SW 1271 (cell line): ENCODE data around the gene ZNF711.
A peak's percentile ranks its signal among the peaks of the same experiment; 100 is the strongest.
"Not testable (repeated sequence)": the region's sequence is repeated elsewhere in the genome, so short reads cannot be mapped to it uniquely, and the experiment has no call there.

Experiments used
- DNase-seq, 2 experiments: peaks; one replicate each; lab custom pipeline; 2025; lab: John Stamatoyannopoulos, UW

The ZNF711 gene

DNA sequence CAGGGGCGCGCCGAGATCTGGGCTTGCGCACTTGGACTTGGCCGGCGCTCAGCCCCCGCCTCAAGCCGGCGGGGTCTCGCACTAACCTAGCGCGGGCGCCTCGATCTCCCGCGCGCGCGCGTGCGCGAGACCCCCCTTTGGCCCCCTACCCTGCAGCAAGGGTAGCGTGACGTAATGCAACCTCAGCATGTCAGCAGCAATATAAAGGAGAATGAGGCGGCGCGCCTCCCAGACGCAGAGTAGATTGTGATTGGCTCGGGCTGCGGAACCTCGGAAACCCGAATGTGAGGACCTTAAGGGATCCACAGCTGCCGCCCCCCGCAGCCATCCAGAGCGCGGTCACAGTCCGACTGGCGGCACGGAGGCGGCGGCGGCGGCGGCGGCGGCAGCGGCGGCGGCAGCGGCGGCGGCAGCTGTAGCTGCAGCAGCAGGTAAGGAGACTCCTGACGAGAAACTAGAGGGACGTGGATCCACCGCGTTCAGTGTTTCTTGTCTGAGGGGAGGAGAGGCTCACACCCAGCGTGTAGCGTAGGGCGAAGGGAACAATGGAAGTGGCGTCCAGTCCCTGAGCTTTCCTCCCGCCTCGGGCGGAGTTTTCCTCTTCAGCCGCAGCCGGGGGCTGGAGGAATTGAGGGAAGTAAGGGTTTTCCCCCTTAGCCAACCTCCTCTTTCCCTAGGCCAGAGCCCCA, at the start of gene ZNF711, which contains the start of gene SATL1:
TSS of gene ZNF711 (plus strand) at position 231 of the 689 bp plus-strand sequence. CDS start 3,582 bp downstream, outside the sequence.
TSS of gene SATL1 (minus strand) at position 19 of the 689 bp plus-strand sequence. CDS start 134,811 bp downstream, outside the sequence.
- peak in 1 of 2 experiments; percentile 5 for DNase-seq

DNA sequence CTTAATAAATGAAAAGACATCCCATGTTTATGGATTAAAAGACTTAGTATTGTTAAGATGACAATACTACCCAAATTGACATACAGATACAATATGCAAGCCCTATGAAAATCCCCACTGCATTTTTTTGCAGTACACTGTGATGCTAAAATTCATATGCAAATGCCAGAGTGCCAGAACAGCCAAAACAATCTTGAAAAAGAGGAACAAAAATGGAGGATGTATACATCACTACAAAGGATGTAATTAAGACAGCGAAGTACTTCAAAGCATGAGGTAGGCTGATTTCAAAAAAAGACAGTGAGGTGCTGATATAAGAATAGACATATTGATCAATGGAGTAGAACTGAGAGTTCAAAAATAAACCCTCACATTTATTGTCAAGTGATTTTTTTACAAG, 47.5 kb upstream of the ZNF711 start:
- no peak for DNase-seq

DNA sequence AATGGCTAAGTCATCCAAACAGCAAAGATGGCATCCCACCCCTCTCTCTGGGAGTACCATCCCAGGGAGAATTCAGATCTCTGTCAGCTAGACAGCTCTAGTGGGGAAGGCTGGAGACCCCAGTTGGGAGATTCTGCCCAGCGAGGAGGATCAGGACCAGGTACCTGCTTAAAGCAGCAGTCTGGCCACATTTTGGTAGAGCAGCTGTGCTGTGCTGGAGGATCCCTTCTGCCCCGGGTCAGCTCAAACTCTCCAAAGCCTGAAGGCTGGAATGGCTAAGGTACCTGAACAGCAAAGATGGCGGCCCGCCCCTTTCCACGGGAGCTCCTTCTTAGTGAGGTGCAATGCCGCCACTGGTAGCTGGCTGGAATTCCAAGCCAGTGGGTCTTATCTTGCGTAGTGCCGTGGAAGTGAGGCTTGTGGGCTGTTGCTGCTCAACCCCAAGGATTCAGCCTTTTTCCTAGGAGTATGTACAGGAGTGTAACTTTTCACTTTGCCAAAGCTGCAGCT, 40.3 kb upstream of the ZNF711 start:
- no peak for DNase-seq

DNA sequence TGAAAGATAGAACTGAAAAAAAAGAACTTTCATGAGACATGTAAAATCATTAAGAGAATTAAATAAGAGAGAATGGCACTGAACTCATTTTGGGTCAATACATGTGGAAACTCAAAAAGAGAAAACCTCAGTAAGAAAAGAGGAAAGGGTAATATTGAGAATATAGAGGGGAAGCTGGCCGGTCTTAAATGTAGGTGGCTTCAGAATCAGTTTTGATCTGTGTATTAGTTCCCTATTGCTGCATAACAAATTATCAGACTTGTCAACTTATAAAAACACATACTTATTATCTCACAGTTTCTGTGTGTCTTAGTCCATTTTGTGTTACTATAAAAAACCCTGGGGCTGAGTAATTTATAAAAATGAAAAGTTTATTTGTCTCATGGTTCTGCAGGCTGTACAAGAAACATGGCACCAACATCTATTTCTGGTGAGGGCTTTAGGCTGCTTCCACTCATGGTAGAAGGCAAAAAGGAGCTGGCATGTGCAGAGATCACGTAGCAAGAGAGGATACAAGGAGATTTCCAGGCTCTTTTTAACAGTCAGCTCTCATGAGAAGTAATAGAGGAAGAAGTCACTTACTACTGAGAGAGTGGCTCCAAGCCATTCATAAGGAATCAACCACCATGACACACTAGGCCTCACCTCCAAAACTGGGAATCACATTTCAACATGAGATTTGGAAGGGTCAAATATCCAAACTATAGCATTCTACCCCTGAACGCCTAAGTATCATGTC, 29.8 kb upstream of the ZNF711 start:
- DNase-seq: no peak

DNA sequence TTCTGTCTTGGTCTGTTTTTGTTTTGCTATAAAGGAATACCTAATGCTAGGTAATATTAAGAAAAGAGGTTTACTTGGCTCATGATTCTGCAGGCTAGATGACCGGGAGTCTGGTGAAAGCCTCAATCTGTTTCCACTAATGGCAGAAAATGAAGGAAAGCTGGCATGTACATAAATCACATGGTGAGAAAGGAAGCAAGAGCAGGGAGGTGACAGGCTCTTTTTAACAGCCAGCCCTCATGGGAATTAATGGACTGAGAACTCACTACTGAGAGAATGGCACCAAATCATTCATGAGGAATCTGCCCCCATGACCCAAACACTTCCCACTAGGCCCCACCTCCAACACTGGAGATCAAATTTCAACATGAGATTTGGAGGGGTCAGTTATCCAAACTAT, 27.8 kb upstream of the ZNF711 start:
- no peak for DNase-seq

DNA sequence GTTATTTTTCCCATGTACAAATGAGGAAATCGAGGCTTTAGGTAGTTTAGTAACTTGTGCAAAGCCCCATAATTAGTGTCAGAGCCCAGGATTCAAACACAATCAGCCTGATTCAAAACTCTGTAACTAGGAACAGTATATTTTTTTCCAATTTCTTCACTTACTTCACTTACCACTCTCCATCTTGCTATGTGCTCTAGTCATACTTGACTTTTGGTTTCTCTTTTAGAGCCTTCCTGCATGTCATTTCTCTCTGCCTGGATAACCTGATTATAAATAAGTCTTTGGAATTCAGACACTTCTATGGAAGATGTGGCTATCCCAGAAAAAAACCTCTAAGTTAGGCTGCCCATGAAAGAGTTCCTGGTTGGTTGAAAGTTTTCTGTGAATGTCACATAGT, 22.4 kb upstream of the ZNF711 start:
- no peak for DNase-seq

DNA sequence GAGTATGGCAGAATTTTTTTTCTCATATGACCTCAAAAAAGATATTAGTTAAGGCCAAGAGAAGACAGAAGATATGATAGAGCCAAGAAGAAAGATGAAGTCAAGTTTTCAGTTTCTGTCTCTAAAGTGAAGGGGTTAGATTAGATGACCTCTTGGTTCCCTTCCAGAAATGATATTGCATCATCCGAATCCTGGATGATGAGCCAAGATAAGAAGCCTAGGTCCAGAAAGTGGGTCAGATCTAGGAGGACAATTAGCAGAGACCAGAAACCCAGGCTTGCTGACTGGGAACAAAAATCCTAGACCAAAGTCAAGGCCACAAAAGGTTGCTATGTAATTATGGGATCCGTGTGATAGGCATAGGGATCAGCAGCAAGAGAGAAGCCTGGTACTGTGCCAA, 20.4 kb upstream of the ZNF711 start:
- no peak for DNase-seq

DNA sequence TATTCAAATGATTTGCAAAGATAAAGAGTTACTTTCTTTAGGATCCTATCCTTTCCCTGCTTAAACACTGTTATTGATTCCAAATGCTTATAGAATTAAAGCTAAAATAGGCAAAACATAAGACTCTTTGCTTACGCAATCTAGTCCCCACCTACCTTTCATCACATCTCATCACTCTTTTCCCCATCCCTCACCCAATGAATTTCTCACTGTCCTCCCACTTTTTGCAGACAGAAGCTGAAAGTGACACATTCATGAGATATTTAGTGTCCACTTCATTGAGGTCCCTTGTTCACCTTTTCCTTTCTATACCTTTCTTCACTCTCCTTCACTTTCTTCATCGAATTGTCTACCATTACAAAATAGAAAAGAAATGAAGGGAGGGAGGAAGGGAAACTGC, 636 bp upstream of the ZNF711 start:
- DNase-seq: peak in 1 of 2 experiments; percentile 0

DNA sequence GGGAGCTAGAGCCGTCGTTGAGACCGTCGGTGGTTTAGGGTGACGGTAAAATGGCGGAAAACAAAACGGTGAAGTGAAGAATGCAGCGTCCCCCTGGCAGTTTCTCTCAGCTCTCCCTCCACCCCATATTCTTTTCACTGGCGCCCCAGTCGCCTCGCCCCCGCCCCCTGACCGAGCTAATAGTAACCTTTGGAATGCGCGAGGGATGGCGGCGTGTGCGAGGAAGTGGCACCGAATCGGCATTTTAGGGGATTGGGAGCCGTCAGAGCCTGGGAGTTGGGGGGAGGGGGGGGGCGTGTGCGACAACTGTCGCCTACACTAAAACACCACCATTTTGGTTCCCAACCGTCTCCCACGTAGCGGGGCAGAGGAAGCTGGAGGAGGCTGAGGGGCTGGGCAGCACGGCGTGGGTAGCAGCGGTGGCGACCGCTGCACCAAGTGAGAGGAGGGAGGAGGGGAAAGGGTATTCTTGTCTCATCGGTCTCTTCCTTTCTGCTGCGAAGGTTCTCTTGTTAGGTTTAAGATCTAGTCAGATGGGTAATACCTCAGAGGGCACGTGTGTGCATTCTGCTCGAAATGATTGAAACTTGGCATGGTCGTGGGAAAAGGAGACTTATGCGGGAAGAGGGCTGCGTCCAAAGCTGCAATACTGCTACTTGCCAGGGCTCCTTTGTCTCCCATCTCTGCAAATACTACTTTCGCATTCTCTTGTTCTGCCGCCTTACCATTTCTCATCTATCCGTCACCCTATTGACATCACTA, 840 bp downstream of the ZNF711 start:
- DNase-seq: peak; percentile 0

DNA sequence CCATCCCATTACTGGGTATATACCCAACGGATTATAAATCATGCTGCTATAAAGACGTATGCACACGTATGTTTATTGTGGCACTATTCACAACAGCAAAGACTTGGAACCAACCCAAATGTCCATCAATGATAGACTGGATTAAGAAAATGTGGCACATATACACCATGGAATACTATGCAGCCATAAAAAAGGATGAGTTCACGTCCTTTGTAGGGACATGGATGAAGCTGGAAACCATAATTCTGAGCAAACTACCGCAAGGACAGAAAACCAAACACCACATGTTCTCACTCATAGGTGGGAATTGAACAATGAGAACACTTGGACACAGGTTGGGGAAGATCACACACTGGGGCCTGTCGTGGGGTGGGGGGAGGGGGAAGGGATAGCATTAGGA, 41.5 kb downstream of the ZNF711 start:
- not testable (repeated sequence) for DNase-seq

DNA sequence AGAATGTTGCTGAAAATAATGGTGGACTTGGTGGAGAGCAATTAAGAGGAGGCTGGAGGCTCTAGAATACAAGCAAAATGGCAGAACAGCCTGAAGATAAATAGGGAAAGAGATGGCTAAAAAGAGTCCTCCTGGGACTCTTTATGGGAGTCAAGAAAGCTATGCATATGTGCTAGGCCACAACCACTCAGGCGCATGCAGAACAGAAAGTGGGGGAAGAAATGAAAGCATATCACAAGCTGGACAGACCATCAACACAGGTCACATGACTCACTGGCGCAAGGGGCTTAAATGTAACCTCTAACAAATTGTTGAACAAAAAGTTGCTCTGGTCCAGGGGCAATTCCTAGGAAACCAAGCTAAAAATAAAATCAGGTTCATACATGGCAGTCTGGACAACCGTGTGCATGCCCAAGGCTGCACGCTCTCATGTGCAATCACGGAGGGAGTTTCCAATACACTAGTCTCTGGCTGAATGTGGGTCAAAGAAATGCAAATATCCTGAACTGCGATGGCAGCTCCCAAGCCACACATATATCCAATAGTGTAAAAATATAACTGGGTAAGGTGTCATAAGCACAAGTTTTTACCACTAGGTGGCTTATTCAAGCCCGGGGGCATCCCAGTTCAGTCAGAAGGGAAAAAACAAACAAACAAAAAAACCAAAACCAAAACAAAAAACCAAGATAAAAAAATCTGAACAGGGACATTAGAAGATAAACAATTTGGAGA, 45.4 kb downstream of the ZNF711 start:
- DNase-seq: no peak

DNA sequence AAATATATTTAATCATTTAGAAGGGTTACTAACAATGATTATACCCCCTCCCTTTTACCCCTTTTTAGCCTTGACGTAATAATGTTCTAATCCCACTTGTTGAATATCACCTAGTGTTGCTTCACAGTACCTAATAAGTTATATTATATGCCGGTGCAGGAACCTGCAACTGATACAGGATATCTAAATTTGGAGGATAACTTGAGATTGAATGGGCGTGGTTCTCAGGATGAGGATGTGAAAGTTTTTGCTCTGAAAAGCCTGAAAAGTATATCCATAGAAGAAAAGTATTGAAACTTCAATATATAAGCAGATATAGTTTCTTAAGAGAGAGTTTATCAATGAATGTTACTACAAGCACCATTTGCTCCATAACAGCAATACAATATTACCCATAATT, 59.8 kb downstream of the ZNF711 start:
- no peak for DNase-seq

DNA sequence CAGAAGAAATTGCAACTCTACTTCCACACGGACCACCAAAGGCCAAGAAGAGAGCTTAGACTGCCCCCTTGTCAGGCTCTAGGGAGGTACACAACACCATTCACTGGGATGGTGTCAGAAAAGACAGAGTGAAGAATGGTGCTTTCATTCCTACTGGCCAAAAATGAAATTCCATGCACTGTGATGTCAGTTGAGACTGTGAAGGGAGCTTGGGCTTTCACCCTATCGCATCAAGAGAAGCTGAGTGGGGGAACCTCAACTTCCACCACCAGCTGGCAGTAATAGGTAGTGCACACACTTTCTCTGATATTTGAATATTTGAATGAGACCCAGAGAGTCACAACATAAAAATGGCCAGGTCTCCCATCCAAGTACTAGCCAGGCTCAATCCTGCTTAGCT, 65.9 kb downstream of the ZNF711 start:
- no peak for DNase-seq

DNA sequence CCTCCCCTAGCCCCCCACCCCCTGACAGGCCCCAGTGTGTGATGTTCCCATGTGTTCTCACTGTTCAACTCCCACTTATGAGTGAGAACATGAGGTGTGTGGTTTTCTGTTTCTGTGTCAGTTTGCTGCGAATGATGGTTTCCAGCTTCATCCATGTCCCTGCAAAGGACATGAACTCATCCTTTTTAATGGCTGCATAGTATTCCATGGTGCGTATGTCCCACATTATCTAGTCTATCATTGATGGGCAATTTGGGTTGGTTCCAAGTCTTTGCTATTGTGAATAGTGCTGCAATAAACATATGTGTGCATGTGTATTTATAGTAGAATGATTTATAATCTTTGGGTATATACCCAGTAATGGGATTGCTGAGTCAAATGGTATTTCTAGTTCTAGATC, 67.6 kb downstream of the ZNF711 start:
- not testable (repeated sequence) for DNase-seq
